HepG2 (cell line): Measurements from ENCODE around the gene MACROD2.

ENCODE experiments used
- CTCF ChIP-seq: sonication (generic); formaldehyde crosslinking; IDR thresholded peaks from 2 replicates; pipeline ENCODE4 v1.5.0; 2020; ENCODE audit warnings: mild to moderate bottlenecking, missing genetic modification reagents, moderate library complexity
- GABPA ChIP-seq, 2 experiments: IDR thresholded peaks; 2 replicates each; pipeline ENCODE4 v1.6.1; 2011 to 2016; ENCODE audit warnings: low read depth in 2 of 2, low read length in 1 of 2, missing biosample characterization in 1 of 2, missing genetic modification characterization in 1 of 2
- NONO ChIP-seq, 2 experiments: fragments of 450-650 bp in 1 of 2; sonication (generic) in 1 of 2; formaldehyde crosslinking in 1 of 2; IDR thresholded peaks in 1 of 2; conservative IDR thresholded peaks in 1 of 2; 2 replicates each; pipeline versions ENCODE4 v1.6.1 to v1.8.0; 2017 to 2022; ENCODE audit warnings: mild to moderate bottlenecking in 1 of 2, missing genetic modification reagents in 1 of 2, moderate library complexity in 1 of 2
- NR2F2 ChIP-seq: IDR thresholded peaks from 2 replicates; pipeline ENCODE4 v1.6.1; 2012; ENCODE audit warnings: low read depth, inconsistent platforms, borderline replicate concordance
- SMC3 ChIP-seq: IDR thresholded peaks from 2 replicates; pipeline ENCODE4 v1.6.1; 2011; ENCODE audit warnings: low read length, improper control_type of control experiment
- ZFP36 ChIP-seq: fragments of 150-350 bp; IDR thresholded peaks from 2 replicates; pipeline ENCODE4 v1.6.1; 2018; ENCODE audit warnings: borderline replicate concordance, low read length, low read depth; ENCODE audit not compliant: partially characterized antibody
- ZNF549 ChIP-seq: sonication (generic); formaldehyde crosslinking; IDR thresholded peaks from 2 replicates; pipeline ENCODE4 v1.5.0; 2020; ENCODE audit warnings: missing genetic modification reagents
- ZNF562 ChIP-seq: sonication (generic); formaldehyde crosslinking; IDR thresholded peaks from 2 replicates; pipeline ENCODE4 v1.8.0; 2022; ENCODE audit warnings: missing genetic modification reagents, borderline replicate concordance

- TF ChIP-seq ZNF549 (no peak), ZFP36 (no peak), CTCF (CRISPR knock-in tag) (no peak), SMC3 (no peak), GABPA (IDR thresholded peaks at IDR 0.05; ENCODE audit: low read depth, low read length) (no peak), GABPA (CRISPR knock-in tag; IDR thresholded peaks at IDR 0.05; ENCODE audit: low read depth) (no peak), ZNF562 (CRISPR knock-in tag) (no peak), NR2F2 (no peak), NONO (IDR thresholded peaks at IDR 0.05) (no peak), NONO (CRISPR knock-in tag; conservative IDR thresholded peaks at IDR 0.05) (no peak)
Observed at GRCh38 chr20:15461938-15462337, 1466.6 kb downstream of the MACROD2 start.
